Bronchus fibroblast of lung (primary cell): ENCODE data around the gene RFX1. TPM values are rescaled to one million over a fixed set of nuclear protein-coding genes. Genes with fewer than 3 reads are reported as not detected.

Source experiments
- total RNA-seq: library from RNA; depleted of rRNA; stranded (reverse); fragments of >200 nt; gene quantifications from 2 replicates; pipeline ENCODE4 v1.2.3, GENCODE V29; 2015

Gene RFX1
- 4.5 and 5.0 TPM in 2 replicates for total RNA-seq

GRCh38 chr19:14006085-14006765, at the start of gene RFX1:
RFX1 (minus strand) TSS chr19:14006320; CDS start chr19:13993843, 12,477 bp downstream.

GRCh38 chr19:14031719-14032480, 25.8 kb upstream of the RFX1 start, which contains the start of gene IL27RA:
IL27RA (plus strand) TSS chr19:14031762; CDS start chr19:14031873, 111 bp downstream.

GRCh38 chr19:14027856-14028450, 21.8 kb upstream of the RFX1 start, which contains the start of gene RLN3:
RLN3 (plus strand) TSS chr19:14028148; CDS start chr19:14028205, 57 bp downstream.

GRCh38 chr19:13952154-13952930, 53.8 kb downstream of the RFX1 start, which contains the start of gene DCAF15:
DCAF15 (plus strand) TSS chr19:13952509; CDS start chr19:13952513, 4 bp downstream.

GRCh38 chr19:13938301-13939064, 67.6 kb downstream of the RFX1 start, which contains the start of gene PODNL1:
PODNL1 (minus strand) TSS chr19:13938417; CDS start chr19:13938181, 236 bp downstream.

Other genes starting within 250 kb of the RFX1 start
- 33.1 and 35.0 TPM in 2 replicates for gene MRI1, start 241.8 kb downstream of the RFX1 start, total RNA-seq
- 245 and 290 TPM in 2 replicates for gene C19orf53, start 231.9 kb downstream of the RFX1 start, total RNA-seq
- gene ZSWIM4, start 210.9 kb downstream of the RFX1 start, total RNA-seq: 3.9 and 4.9 TPM in 2 replicates
- not detected in 2 replicates for gene NANOS3, start 129.2 kb downstream of the RFX1 start, total RNA-seq
- gene BRME1, start 100.2 kb downstream of the RFX1 start, total RNA-seq: under 0.01 and 0.17 TPM in 2 replicates
- 16.5 and 17.8 TPM in 2 replicates for gene CC2D1A, start 100.1 kb downstream of the RFX1 start, total RNA-seq
- gene PODNL1, start 67.9 kb downstream of the RFX1 start, total RNA-seq: 1.7 and 1.9 TPM in 2 replicates
- gene DCAF15, start 53.8 kb downstream of the RFX1 start, total RNA-seq: 22.2 and 27.6 TPM in 2 replicates
- not detected in 2 replicates for gene RLN3, start 21.8 kb upstream of the RFX1 start, total RNA-seq
- gene IL27RA, start 25.4 kb upstream of the RFX1 start, total RNA-seq: 2.2 and 3.2 TPM in 2 replicates
- gene PALM3, start 55.8 kb upstream of the RFX1 start, total RNA-seq: 0.15 and 0.17 TPM in 2 replicates
- gene MISP3, start 66.5 kb upstream of the RFX1 start, total RNA-seq: 0.30 and 1.2 TPM in 2 replicates
- gene C19orf67, start 79.5 kb upstream of the RFX1 start, total RNA-seq: not detected in 2 replicates
- gene SAMD1, start 84.4 kb upstream of the RFX1 start, total RNA-seq: 31.4 and 33.9 TPM in 2 replicates
- 54.0 and 57.4 TPM in 2 replicates for gene PRKACA, start 111.4 kb upstream of the RFX1 start, total RNA-seq
- gene ASF1B, start 130.3 kb upstream of the RFX1 start, total RNA-seq: 53.6 and 56.5 TPM in 2 replicates
- 0.84 and 0.89 TPM in 2 replicates for gene ADGRL1, start 199.8 kb upstream of the RFX1 start, total RNA-seq